AG08395 (cell line): ENCODE results near the gene GOLGA6D.
"Not testable (repeated sequence)": the region's sequence is repeated elsewhere in the genome, so short reads cannot be mapped to it uniquely, and the experiment has no call there.

Experiments used
- DNase-seq: peaks from one replicate; pipeline ENCODE4 v3.0.0; 2012; ENCODE audit warnings: mixed read lengths, low spot score

GOLGA6D gene, protein sequence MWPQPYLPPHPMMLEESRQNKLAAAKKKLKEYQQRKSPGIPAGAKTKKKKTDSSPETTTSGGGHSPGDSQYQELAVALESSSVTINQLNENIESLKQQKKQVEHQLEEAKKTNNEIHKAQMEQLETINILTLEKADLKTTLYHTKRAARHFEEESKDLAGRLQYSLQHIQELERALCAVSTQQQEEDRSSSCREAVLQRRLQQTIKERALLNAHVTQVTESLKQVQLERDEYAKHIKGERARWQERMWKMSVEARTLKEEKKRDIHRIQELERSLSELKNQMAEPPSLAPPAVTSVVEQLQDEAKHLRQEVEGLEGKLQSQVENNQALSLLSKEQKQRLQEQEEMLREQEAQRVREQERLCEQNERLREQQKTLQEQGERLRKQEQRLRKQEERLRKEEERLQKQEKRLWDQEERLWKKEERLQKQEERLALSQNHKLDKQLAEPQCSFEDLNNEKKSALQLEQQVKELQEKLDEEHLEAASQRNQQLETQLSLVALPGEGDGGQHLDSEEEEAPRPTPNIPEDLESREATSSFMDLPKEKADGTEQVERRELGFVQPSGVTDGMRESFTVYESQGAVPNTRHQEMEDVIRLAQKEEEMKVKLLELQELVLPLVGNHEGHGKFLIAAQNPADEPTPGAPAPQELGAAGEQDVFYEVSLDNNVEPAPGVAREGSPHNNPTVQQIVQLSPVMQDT

DNA sequence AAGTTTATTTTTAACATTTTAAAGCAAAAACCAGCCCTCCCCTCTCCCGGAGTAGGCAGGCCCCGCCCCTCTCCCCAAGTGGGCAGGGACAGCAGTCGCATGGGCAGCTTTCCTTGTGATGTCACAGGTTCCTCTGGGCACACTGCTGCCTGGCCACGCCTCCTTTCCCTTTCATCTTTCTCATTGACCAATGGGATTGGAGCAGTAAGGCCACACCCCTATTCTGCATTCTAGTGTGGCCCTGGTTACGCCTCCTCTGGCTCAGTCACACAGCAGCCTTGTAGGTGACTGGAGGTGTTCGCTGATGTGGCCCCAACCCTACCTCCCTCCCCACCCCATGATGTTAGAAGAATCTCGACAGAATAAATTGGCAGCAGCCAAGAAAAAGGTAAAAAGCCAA lies at the start of gene GOLGA6D:
TSS of gene GOLGA6D (plus strand) at position 264 of the 400 bp plus-strand sequence. CDS start at position 305, 41 bp downstream.
- DNase-seq, result not testable (repeated sequence)

DNA sequence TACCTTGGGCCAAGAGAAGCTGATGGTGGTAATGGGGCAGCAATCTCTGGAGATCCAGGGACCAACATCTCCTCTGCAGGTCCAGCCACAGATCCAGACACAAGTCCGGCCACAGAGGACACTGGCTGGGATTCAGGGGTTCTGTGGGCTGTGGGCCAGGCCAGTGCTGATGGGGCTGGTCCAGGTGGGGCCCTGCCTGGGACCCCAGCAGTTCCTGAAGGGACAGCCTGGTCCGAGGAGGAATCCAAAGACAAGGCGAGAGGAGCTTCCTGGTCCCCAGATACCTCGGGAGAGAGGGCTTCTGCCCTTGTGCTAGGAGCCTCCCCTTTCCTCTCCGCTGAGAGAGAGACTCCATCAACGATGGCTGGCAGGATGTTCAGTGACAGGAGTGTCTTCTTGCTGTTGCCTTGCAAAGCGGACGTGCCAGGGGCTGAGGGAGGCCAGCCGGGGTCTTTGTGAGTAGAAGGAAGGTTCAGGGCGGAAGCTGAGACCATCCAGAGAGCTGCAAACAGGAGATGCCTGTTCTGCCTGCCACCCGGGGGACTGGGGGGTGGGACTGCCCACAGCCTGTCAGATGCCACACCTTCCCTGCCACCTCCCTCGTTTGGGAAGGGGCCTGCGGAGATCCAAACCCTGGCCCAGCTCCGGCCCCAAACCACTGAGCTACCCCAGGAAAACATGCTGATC lies 49.0 kb upstream of the GOLGA6D start:
- no peak for DNase-seq

DNA sequence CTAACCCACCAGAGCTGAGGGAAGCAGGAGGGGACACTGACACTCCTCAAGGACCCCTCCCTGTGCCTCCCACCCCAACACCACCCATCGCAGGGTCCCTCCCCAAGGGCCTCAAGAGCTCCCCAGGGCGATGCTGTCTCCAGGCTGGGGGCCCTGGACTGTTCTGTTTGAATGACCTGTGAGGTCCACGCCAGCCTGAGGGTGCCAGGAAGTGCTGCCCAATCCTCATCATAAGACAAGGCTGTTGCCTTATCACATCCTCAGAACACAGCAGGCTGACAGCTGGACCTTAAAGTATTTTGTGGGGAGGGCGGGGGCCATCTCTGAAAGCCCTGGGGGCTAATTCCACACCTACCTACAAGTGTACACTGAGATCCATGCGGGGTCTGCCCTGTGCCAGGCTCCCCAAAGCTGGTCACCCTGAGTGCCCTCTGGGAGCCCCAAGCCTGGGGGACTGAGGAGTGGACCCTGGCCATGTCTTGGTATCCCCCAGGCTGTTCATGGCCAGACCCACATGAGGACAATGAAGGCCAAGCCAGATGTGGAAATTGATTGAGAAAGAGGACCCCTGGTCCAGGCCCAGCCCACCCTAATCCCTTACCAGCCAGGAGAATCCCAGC lies 48.3 kb upstream of the GOLGA6D start:
- no peak for DNase-seq

DNA sequence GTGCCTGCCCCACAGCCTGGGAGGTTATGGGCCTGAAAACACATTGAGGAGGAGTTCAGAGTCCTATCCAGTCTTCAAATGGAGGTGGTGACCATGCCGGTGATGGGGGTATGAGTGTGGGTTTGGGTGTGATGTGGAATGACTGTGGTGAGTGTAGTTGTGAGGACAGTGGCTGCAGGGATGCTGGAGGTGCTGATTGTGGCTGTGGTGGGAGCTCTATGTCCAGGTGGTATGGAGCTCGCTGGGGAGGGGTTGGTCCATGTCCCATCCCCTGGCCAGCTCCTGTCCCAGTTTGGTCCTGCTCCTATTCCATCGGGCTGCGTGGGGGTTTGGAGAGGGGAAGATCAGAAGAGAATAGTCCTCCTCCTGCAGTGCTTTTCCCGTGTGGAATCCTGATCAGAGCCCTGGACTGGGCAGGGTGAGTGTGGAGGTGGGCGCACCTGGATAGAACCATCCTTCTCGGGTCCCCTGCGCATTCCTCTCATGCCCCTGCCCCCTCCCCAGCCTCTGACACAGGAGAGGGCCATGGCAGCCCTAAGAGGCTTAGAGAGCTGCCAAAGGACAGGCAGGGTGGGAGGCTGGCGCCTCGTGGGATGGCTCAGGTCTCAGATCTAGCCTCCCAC lies 47.5 kb upstream of the GOLGA6D start:
- DNase-seq, result no peak

DNA sequence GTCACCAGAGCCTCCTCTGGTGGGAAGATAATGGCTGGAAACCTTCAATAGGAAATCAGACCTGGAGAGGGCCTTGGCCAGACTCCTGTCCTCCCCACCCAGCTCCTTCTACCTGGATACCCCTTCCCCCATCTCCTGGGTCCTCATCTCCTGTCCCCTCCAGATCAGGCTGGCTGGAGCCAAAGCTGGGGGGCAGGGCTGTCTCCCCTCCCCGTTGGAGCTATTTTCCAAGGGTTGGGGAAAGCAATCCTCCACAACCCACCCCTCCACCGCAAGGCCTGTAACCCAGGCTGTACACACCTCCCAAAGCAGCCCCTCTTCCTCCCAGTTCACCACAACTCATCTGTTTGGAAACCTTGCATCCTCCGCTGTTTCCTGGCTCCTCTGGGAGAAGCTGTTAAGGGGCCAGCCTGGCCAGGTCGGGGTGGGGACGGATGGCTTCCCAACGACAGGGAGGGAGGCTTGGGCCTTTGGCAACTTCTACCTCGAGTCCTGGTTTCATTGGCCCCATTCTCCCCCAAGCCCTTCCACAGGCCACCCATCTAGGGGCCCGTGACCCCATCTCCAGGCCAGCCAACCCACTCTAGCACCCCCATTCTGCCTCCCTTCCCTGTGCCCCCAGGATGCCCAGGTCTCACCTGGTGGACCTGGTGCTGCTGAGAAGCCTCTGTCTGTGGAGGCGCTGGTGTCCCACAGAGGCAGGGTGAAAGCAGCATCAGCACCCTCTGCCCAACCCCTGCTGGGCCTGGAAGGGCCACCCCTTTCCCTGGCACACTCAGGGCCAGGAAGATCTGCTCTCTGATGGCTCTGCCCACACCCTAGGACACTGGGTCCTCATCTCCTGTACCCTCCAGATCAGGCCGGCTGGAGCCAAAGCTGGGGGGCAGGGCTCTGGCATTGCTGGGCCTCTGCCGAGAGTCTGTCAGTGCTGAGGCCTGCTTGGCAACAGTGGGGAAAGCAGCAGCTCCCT lies 46.6 kb upstream of the GOLGA6D start:
- no peak for DNase-seq

DNA sequence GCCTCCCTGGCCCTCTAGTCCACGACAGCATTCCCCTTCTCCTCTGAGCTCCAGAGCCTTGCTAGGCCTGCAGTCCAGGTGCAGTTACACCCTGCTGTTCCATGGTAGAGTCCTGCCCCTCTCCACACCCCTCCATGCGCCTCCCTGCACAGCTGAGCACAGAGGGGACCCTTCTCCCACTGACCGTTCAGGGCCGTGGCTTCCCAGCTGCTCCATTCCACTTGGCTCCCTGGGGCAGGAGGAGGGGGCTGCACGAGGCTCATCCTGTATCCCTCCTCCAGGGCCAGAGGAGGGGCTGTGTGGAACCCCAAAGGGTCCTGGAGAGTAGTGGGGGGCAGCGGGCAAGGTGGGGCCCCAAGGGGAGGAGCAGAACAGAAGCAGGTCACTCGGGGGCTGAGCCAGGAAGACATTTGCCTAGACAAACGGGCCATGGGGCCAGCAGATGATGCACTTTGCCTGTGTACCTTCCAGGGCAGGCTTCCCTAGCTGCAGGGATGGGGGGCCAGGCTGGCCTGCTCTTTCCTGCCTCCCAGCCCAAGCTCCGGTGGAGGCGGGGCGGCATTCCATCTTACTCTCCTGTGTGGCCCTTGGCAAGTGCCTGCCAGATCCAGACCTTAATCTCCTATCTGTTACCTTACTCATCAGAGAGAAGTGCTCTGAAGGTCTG lies 45.2 kb upstream of the GOLGA6D start:
- DNase-seq, result peak; percentile 1

DNA sequence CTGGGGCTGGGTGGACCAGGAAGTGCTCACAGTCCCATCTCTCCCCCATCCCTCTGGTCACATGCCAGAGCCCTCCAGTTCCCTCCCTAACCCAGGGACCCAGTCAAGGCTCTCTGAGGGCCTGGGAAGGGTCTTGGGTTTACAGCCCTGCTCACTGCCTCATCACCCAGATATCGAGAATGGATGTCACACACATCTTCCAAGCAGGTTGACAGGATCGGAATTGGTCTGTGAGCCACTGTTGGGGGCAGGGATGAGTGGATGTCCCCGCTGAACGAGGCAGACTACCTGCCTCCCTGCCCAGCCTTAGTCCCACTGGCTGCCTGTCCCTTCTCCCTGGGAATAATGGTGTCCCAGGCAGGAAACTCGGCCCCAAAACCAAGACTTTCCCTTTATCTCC lies 44.5 kb upstream of the GOLGA6D start:
- peak; percentile 1 for DNase-seq

DNA sequence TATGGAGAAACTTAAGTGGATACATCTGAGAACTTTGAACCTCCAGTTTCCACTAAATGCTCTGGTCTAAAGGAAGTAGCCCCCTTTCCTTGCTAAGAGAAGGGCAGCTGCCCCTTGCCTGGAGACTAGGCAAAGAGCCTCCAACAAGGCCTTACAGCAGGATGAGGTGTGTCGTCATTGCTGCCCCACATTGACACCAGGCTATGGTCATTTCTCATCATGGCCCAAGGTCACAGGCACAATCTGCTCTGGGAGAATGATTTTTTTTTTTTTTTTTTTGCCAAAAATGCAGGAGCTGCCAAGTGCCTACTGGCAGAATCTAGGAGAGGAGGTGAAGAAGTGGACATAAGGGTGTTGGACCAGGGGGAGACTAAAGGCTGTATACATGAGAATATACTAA lies 36.9 kb upstream of the GOLGA6D start:
- DNase-seq, result not testable (repeated sequence)

DNA sequence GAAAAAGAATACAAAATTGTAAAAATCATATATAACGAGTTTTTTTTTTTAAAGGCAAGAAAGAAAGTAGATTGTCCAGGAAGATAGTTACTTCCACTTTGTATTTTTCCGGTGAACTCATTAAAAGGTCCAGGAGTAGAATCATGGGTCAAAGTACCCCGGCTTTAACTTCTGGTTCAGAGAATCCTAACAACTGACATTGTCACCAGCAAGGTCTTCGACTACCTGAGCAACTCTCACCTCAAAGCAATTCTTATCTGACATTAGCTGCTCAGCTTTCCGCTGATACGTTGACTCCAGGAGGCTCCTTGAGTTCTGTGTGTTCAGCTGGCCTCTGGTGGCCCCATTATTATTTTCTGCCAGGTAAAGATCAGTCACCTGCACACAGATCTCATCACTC lies 33.6 kb upstream of the GOLGA6D start:
- DNase-seq, result not testable (repeated sequence)

DNA sequence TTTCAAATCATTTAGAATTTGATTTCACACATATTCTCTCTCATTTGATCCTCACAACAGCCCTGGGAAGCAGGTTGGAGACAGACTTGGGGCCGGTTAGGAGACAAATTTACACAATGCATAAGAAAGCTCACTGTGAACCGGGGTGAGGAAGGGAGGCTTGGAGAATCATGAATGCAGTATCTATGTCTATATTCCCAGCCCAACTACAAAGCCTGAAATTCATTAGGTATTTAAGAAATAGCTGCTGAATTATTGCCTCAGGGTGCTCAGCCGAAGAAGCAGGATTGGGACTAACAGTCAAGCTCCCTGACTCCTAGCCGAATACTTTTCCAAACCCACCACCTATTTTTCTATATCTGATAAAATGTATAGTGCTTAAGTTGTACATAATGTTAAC lies 32.9 kb upstream of the GOLGA6D start:
- no peak for DNase-seq

DNA sequence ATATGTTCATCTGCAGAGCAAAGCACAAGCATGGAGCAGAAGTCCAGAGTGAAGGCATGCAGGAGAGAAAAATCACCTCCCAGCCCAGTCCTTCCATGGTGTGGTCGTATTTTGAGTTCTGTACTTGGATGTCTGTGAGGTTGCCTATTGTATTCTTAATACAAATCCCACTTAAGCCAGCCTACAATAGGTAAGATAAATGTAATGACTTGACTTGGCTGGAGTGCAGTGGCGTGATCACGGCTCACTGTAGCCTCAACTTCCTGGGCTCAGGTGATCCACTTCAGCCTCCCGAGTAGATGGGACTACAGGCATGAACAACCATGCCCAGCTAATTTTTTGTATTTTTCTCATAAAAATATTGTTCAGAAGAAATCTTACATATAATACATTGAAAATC lies 31.3 kb upstream of the GOLGA6D start:
- DNase-seq, result not testable (repeated sequence)

DNA sequence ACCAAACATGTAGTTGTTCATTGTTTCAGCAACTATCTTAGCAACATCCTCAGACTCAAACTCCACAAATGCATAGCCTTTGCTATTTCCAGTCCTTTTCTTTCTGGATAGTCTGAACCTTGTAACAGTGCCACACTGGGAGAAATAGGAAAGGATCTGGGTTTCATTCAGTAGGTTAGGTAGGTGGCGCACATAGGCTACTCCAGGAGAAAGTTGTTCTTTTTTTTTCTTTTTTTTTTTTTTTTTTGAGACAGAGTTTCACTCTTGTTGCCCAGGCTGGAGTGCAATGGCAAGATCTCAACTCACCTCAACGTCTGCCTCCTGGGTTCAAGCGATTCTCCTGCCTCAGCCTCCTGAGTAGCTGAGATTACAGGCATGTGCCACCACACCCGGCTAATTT lies 30.4 kb upstream of the GOLGA6D start:
- DNase-seq, result not testable (repeated sequence)

DNA sequence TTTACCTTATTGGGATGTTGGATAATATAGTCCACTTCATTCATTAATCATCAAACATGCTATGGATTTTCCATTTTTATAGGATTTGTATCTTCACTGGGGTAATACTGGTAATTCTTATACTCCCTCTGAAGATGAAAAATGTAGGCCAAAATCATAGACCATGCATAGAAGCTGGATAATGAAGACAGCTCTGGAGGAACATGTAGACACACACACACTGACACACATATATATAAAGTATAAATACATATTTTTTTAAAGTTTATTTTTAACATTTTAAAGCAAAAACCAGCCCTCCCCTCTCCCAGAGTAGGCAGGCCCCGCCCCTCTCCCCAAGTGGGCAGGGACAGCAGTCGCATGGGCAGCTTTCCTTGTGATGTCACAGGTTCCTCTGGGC lies 24.6 kb upstream of the GOLGA6D start, which contains the start of gene GOLGA6C:
TSS of gene GOLGA6C (plus strand) at position 301 of the 400 bp plus-strand sequence. CDS start 265 bp downstream, outside the sequence.
- not testable (repeated sequence) for DNase-seq

DNA sequence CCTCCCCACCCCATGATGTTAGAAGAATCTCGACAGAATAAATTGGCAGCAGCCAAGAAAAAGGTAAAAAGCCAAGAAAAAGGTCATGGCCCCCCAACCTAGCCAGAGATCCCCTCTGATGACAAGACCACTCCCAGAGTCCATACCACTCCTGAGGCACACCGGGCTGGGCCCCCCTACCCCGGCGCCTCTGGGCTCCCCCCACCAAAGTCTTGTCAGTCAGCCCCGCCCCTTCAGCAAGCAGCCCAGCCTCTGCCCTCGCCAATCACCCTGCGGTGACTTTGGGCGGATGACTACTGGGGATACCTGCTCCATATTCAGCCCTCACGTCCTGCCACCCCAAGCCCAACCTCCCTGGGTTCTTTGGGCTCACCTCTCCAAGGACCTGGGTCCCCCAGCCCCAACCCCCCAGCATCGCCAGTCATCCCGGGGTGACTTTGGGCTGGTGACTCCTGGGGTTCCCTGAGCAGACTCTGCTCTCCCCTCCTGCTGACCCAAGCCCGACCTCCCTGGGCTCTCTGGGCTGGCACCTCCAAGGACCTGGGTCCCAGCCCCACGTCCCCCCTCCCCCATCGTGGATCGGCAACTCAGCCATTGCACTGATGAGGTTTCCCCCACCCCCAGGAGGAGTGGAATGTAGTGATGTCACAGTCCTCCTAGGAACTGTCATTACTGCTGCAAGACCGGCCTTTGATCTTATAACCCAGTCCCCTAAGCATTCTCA lies 23.9 kb upstream of the GOLGA6D start:
- not testable (repeated sequence) for DNase-seq

DNA sequence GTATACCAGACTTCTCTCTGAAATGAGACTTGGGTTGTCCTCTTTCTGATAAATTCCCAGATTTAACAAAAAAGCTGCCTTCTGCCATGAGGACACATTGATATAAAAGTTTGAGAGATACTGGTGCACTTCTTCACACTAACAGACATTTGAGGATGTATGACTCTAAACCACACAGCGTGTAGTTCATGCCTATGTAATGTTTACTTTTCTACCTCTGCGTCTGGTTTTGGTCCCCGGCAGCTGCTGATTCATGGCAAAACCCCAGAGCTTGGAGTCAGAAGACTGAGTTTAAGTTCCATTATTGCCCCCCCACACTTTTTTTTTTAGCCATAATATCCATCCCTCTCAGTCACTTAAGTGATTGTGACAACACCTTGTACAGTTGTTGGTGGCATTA lies 22.8 kb upstream of the GOLGA6D start:
- DNase-seq, result not testable (repeated sequence)

DNA sequence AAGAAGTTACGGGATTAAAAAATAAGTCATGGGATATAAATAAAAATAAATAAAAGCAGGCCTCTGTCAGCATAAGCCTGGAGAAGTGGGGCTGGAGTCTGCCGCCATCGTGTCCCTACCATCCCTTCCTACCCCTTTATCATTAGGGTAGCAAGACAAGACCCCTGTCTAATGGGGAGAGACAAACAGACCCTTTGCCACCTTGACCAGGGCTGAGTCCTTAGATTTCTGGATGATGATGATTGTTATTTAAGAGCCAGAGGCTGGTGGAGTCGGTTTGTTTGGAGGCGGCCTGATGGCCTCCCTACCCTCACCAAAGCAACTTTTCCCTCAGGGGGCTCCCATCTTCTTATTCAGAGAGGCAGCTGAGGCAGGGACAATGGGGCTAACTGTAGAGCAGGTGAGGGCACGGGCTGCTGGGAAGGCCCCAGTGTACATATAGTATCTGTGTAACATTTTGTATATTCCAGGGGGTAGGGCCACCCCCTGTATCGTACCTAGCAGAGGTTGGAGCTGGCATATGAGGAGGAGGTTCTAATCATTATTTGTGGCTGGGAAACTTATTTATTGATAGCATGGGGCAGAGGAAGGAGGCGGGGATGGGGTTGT lies 8.8 kb upstream of the GOLGA6D start:
- DNase-seq, result not testable (repeated sequence)

DNA sequence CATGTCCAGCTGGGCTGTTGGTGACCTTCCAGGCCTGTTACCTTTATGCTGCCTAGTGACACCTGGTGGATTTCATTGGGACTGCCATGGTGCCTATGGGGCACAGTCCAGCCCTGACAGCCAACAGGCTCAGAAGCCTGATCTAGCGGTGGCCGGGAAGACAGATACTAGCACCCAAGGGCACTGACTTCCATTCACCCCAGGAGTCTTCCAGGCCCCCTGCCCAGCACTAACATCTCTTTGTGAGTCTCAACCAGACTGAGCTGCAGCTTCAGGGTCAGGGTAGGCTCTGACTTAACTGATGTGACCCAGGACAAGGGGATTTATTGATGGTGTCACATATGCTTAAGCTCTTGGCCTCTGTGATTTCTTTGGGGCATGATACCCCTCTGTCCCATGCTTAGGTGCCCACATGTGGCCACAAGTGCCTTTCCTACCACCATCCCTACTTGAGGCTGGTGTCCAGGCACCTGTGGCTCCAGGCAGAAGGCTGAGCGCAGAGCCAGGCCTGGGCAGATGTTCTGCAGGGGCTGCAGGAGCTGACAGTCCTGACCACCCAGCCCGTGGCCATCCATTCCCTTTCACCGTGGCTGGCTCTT lies 8.0 kb upstream of the GOLGA6D start:
- not testable (repeated sequence) for DNase-seq

DNA sequence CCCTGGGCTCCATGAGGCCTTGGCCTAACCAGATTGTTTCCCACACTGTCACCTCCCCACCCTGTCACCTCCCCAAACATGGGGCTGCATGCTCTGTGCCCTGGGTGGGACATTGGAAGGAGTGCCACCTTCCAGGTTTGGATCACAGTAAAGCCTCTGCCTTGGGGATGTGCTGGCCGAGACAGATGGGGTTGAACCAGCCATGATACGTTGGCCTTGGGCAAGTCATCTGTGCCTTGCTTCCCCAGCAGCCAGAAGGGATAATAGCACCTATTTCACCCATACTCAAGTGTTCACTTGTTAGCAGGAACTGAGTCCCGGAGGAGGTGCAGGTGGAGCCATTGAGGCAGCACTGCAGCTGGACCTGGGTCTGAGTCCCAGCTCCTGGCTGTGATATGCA lies 7.0 kb upstream of the GOLGA6D start:
- DNase-seq, result peak; percentile 0
